ENCODE data around the gene MED15.

MED15 gene

DNA sequence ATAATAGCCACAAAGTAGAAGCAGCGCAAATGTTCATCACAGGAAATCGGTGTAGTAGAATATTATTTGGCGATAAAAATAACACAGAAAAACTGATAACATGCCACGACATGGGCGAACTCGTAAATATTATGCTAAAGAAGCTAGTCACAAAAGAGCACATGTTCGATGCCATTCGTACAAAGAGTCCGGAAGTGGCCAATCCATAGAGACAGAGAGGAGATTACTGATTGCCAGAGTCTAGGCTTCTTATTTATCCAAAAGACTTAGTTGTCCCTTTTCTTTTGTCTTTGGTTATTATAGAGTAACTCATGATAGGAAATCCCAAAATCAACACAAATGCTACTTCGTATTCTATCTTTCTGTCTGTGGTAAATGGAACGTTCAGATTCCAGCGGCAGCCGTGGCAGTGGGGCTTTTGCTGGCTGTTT lies 56.5 kb downstream of the MED15 start:
- H3K27ac ChIP-seq (ENCODE audit: low read length) = no peak overlapping the region

DNA sequence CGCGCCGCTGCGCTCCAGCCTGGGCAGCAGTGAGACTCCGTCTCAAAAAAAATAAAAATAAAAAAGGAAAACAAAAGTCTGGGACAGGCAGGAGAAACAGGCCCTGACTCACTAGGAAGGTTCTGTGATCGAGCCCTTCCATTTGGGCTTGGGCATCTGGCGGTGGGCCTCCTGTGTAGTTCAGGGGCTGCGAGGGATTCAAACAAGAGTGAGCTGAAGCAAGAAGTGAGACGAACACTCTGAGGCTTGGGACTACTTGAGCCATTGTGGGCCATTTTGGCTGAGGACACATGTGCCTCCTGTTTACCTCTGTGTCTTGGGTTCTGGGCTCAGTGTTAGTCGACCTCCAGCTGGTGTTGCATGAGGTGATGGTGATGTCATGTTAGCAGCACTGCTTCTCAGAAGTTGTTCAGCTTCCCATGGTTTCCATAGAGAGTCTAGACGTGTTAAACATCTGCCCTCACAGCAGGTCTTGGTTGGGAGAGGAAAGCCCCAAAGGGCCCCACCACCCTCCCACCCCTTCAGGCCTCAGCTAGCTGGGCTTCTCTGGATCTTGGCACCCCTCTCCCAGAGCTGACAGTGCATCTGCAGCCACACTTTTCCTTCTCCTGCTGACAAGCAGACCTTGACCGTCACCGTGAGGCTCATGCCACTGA lies 57.8 kb downstream of the MED15 start:
- no peaks in the 10 kb centered on the region for H3K27me3 ChIP-seq (ENCODE audit: insufficient read depth, low read length)
- no peaks in the 10 kb centered on the region for H3K9me3 ChIP-seq (ENCODE audit: insufficient read depth, low read depth, low read length)
- H3K36me3 ChIP-seq (ENCODE audit: insufficient read depth, low read depth, low read length) = peaks cover 53% of the 10 kb centered on the region
- H3K4me1 ChIP-seq (ENCODE audit: insufficient read depth, low read length) = no peaks in the 10 kb centered on the region
- no peak overlapping the region for H3K4me3 ChIP-seq (ENCODE audit: low read length)
- no peak overlapping the region for H3K27ac ChIP-seq (ENCODE audit: low read length)
- H3K9ac ChIP-seq (ENCODE audit: low read depth, low read length) = no peak overlapping the region

More for the DNA sequence above, 56.5 kb downstream of the MED15 start:
- no peaks in the 10 kb centered on the region for H3K9me3 ChIP-seq (ENCODE audit: insufficient read depth, low read depth, low read length)
- H3K36me3 ChIP-seq (ENCODE audit: insufficient read depth, low read depth, low read length) = peaks cover 54% of the 10 kb centered on the region
- no peak overlapping the region for H3K9ac ChIP-seq (ENCODE audit: low read depth, low read length)
- H3K27me3 ChIP-seq (ENCODE audit: insufficient read depth, low read length) = no peaks in the 10 kb centered on the region
- H3K4me3 ChIP-seq (ENCODE audit: low read length) = no peak overlapping the region
- H3K4me1 ChIP-seq (ENCODE audit: insufficient read depth, low read length) = no peaks in the 10 kb centered on the region

DNA sequence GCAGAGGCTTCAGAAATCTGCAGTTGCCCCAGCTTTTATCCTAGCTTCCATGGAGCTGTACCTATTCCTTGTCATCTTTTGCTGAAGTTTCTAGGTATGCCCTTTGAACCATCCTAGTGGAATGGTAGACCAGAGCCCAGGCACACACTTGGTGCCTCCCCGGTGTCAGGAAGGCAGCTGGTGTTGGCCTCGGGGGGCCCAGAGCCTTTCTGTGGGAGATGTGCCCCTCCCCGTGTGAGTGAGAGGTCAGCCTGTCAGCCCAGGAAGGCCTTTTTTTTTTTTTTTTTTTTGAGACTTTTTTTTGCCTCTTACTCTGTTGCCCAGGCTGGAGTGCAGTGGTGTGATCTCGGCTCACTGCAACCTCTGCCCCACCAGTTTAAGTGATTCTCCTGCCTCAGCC lies 58.4 kb downstream of the MED15 start:
- no peak overlapping the region for H3K9ac ChIP-seq (ENCODE audit: low read depth, low read length)
- H3K27ac ChIP-seq (ENCODE audit: low read length) = no peak overlapping the region
- H3K4me1 ChIP-seq (ENCODE audit: insufficient read depth, low read length) = no peaks in the 10 kb centered on the region
- H3K27me3 ChIP-seq (ENCODE audit: insufficient read depth, low read length) = no peaks in the 10 kb centered on the region
- H3K9me3 ChIP-seq (ENCODE audit: insufficient read depth, low read depth, low read length) = no peaks in the 10 kb centered on the region
- H3K4me3 ChIP-seq (ENCODE audit: low read length) = no peak overlapping the region
- H3K36me3 ChIP-seq (ENCODE audit: insufficient read depth, low read depth, low read length) = peaks cover 53% of the 10 kb centered on the region

DNA sequence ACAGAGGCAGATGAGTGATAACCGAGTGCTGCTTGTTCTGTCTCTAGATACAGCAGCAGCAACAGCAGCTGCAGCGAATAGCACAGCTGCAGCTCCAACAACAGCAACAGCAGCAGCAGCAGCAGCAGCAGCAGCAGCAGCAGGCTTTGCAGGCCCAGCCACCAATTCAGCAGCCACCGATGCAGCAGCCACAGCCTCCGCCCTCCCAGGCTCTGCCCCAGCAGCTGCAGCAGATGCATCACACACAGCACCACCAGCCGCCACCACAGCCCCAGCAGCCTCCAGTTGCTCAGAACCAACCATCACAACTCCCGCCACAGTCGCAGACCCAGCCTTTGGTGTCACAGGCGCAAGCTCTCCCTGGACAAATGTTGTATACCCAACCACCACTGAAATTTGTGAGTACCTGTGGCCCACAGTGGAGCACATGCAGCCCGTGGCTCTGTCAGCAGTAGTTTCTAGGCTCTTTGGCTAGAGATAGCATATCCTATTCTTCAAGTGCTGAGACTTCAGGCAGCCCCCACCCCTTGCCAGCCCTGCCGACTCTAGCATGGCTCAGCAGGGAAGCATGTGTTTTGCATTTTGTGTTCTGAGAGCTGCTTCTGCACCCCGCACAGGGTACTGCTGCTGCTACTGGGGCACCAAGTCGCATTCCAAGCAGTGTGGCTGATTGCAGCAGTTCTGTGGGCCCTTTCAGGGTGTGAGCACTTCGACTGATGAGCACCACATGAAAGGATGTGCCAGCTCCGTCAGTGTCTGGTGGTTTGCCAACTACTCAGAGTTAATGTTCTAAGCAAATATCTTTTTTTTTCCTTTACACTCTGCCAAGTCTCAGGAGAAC lies 59.2 kb downstream of the MED15 start:
- Histone ChIP-seq H3K36me3 (ENCODE audit: insufficient read depth, low read depth, low read length) (peaks cover 61% of the 10 kb centered on the region), H3K9me3 (ENCODE audit: insufficient read depth, low read depth, low read length) (no peaks in the 10 kb centered on the region), H3K9ac (ENCODE audit: low read depth, low read length) (no peak overlapping the region), H3K27me3 (ENCODE audit: insufficient read depth, low read length) (no peaks in the 10 kb centered on the region), H3K4me1 (ENCODE audit: insufficient read depth, low read length) (no peaks in the 10 kb centered on the region), H3K27ac (ENCODE audit: low read length) (no peak overlapping the region), H3K4me3 (ENCODE audit: low read length) (no peak overlapping the region)

DNA sequence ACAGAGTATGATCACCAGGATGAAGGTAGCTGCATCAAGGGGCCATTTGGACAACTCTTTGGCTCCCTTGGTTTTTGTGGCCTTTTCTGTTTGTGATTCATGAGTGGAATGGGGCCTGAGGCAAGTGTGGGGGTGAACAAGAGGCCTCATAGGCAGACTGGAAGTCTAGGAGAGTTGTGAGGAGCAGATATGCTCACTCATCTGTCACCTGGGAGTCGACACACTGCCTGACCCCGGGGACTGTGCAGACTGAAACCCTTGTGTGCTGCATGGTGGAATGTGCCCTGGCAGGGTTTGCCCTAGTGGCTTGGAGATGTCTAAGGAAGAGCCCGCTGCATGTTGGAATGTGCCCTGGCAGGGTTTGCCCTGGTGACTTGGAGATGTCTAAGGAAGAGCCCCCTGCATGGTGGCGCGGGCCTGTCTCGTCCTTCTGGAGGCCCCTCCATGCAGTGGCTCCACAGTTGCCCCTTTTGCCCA lies 60.0 kb downstream of the MED15 start:
- Histone ChIP-seq H3K9me3 (ENCODE audit: insufficient read depth, low read depth, low read length) (no peaks in the 10 kb centered on the region), H3K27me3 (ENCODE audit: insufficient read depth, low read length) (no peaks in the 10 kb centered on the region), H3K27ac (ENCODE audit: low read length) (no peak overlapping the region), H3K9ac (ENCODE audit: low read depth, low read length) (no peak overlapping the region), H3K36me3 (ENCODE audit: insufficient read depth, low read depth, low read length) (peaks cover 69% of the 10 kb centered on the region), H3K4me1 (ENCODE audit: insufficient read depth, low read length) (no peaks in the 10 kb centered on the region), H3K4me3 (ENCODE audit: low read length) (no peak overlapping the region)

DNA sequence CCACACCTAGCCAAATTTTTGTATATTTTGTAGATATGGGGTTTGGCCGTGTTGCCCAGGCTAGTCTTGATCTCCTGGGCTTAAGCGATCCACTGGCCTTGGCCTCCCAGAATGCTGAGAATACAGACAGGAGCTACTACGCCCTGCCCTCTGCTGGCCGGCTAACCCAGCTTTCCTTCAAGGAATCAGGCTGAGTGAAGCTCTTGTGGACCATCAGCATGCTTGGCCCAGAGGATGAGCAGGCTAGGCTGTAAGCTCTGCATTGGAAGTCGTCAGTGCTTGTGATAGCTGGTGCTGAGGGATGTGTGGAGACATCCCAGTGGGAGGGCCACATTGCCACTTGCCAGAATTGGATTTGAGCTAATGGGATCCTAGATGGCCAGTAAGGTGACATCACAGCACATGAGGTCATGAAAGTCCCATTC lies 60.6 kb downstream of the MED15 start:
- Histone ChIP-seq H3K27me3 (ENCODE audit: insufficient read depth, low read length) (no peaks in the 10 kb centered on the region), H3K27ac (ENCODE audit: low read length) (no peak overlapping the region), H3K36me3 (ENCODE audit: insufficient read depth, low read depth, low read length) (peaks cover 74% of the 10 kb centered on the region), H3K9me3 (ENCODE audit: insufficient read depth, low read depth, low read length) (no peaks in the 10 kb centered on the region), H3K4me3 (ENCODE audit: low read length) (no peak overlapping the region), H3K4me1 (ENCODE audit: insufficient read depth, low read length) (no peaks in the 10 kb centered on the region), H3K9ac (ENCODE audit: low read depth, low read length) (no peak overlapping the region)

DNA sequence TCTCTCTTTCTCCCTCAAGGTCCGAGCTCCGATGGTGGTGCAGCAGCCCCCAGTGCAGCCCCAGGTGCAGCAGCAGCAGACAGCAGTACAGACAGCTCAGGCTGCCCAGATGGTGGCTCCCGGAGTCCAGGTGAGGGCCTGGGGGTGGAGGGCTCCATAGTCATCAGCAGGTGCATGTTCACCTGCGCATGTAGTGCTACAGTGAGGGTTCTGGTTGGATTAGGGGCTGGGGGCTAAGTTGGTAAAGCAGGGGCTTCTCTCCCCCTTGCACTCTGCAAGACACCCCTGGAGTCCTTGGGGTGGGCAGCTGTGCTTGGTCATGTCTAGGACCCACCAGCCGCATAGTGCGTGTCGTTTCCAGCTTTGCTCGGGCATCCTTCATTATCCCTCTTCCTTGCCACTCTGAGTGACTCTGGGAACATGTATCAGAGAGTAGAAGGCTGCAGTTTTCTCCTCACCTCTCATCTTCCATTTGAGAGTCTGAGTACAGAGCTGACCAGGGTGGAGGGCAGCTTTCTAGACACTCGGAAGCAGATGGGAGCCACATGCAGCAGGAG lies 61.2 kb downstream of the MED15 start:
- Histone ChIP-seq H3K9ac (ENCODE audit: low read depth, low read length) (no peak overlapping the region), H3K4me3 (ENCODE audit: low read length) (no peak overlapping the region), H3K36me3 (ENCODE audit: insufficient read depth, low read depth, low read length) (peaks cover 79% of the 10 kb centered on the region), H3K9me3 (ENCODE audit: insufficient read depth, low read depth, low read length) (no peaks in the 10 kb centered on the region), H3K27ac (ENCODE audit: low read length) (no peak overlapping the region), H3K4me1 (ENCODE audit: insufficient read depth, low read length) (no peaks in the 10 kb centered on the region), H3K27me3 (ENCODE audit: insufficient read depth, low read length) (no peaks in the 10 kb centered on the region)

DNA sequence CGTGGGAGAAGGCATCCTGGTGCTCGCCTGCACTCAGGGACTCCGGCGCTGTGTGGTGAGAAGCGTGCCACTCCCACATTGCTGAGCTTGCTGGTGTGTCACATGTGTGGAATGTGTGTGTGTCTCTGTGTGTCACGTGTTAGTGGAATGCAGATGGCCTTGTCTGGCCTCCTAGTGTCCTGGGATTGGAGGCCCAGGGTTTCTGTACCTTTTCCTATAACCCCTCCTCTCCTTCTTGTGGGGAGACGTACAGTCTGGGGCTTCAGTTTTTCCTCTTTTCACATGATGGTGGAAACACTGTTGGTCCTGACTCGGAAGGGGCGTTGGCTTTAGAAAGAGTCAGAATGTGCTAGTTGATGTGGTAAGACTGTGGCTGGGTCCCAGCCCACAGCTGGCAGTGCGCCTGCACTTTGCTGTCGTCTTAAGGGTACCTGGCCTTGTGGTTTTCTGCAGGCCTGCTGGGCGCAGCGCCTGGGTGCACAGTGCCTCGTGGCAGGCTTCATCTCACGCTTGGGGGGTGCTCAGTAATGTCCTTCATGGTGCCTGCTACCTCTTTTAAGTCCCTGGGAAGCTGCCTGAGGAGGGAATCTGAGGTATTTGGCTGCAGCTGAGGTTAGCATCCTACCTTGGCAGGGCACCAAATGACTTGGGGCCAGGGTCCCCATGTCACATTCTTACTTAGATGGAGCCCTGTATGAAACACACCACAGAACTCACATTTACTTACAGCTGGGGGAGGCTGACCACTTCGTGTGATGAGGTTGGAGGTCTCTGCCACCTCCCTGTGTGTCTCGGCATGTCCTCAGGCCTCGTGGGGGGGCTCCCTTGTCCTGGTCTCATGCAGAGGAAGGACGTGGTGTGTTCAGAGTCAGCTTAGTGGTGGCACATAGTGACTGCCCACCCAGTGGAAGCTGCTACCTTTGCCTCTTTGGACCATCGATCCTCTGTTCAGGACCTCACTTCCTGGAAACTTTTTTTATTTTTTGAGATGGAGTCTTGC lies 61.9 kb downstream of the MED15 start:
- H3K36me3 ChIP-seq (ENCODE audit: insufficient read depth, low read depth, low read length) = peaks cover 87% of the 10 kb centered on the region
- H3K27ac ChIP-seq (ENCODE audit: low read length) = no peak overlapping the region

DNA sequence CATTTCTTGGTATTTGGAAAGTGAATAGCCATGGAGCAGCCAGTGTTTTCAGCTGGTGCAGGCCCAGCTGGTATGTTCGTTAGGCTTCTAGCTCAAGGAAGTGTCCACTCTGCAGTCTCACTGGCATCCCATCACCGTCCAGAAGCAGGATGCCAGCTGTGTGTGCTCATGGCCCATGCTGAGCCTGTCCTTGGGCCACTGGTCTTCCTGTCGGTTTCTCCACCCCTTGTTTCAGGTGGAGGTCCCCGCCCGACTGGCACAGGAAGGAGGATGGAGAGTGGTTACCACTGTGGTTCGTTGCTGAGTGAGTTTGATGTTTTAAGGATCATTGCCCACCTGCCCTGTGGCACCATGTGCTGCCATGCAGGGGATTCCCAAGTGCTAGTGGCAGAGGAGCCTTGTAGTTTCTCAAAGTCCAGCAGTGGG lies 63.7 kb downstream of the MED15 start:
- H3K9me3 ChIP-seq (ENCODE audit: insufficient read depth, low read depth, low read length) = no peaks in the 10 kb centered on the region
- H3K27ac ChIP-seq (ENCODE audit: low read length) = no peak overlapping the region
- H3K27me3 ChIP-seq (ENCODE audit: insufficient read depth, low read length) = no peaks in the 10 kb centered on the region
- peaks cover 88% of the 10 kb centered on the region for H3K36me3 ChIP-seq (ENCODE audit: insufficient read depth, low read depth, low read length)
- no peaks in the 10 kb centered on the region for H3K4me1 ChIP-seq (ENCODE audit: insufficient read depth, low read length)
- no peak overlapping the region for H3K9ac ChIP-seq (ENCODE audit: low read depth, low read length)
- H3K4me3 ChIP-seq (ENCODE audit: low read length) = no peak overlapping the region

More for the DNA sequence above, 61.9 kb downstream of the MED15 start:
- no peaks in the 10 kb centered on the region for H3K27me3 ChIP-seq (ENCODE audit: insufficient read depth, low read length)
- no peaks in the 10 kb centered on the region for H3K4me1 ChIP-seq (ENCODE audit: insufficient read depth, low read length)
- no peak overlapping the region for H3K4me3 ChIP-seq (ENCODE audit: low read length)
- H3K9me3 ChIP-seq (ENCODE audit: insufficient read depth, low read depth, low read length) = no peaks in the 10 kb centered on the region
- no peak overlapping the region for H3K9ac ChIP-seq (ENCODE audit: low read depth, low read length)

DNA sequence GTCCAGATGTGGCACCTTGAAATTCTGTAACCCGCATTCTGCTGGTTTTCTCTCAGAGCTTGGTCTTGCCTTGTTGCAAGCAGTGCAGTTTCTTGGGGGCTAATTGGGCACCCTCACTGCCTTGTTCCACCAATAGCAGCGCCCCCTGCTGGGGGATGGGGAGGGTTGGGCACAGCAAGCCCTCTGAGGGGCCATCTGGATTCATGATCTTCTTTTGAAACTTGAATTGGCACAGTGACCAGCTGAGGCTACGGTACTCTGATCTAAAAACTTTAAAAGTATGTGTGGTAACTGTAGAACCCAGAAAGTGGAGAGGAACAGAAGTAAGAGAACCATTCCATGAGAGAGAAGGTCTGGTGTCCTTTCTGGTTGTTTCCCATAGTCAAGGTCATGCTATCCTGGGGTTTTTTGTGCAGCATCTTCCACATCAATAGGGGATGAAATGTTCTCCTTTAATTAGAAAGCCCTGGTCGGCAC lies 64.2 kb downstream of the MED15 start:
- H3K36me3 ChIP-seq (ENCODE audit: insufficient read depth, low read depth, low read length) = peaks cover 88% of the 10 kb centered on the region
- H3K9me3 ChIP-seq (ENCODE audit: insufficient read depth, low read depth, low read length) = no peaks in the 10 kb centered on the region
- no peak overlapping the region for H3K4me3 ChIP-seq (ENCODE audit: low read length)
- no peak overlapping the region for H3K9ac ChIP-seq (ENCODE audit: low read depth, low read length)
- H3K27ac ChIP-seq (ENCODE audit: low read length) = no peak overlapping the region
- H3K27me3 ChIP-seq (ENCODE audit: insufficient read depth, low read length) = no peaks in the 10 kb centered on the region
- H3K4me1 ChIP-seq (ENCODE audit: insufficient read depth, low read length) = no peaks in the 10 kb centered on the region

All from iPS-20b (cell line).